ENCODE measurements around the gene ANO10. TPM values are rescaled to one million over a fixed set of nuclear protein-coding genes. Genes with fewer than 3 reads are reported as not detected.

Gene ANO10
- total and polyA plus RNA-seq, 2 donors (not counting 1 experiment from before 2014, with no cell fraction given): 1.9 to 10.6 TPM

GRCh38 chr3:43400781-43401730 is 220.8 kb downstream of the ANO10 start:
- TF ChIP-seq CTCF (IDR thresholded peaks at IDR 0.05) (no peak), EZH2 (IDR thresholded peaks at IDR 0.05; ENCODE audit: borderline replicate concordance, insufficient read depth, low read depth, low read length, poor library complexity, severe bottlenecking) (no peak)
- no peak overlapping the region for H3K4me2 ChIP-seq (replicated peaks; ENCODE audit: low read depth, low read length, poor library complexity, severe bottlenecking)
- intact Hi-C loops (cut with micrococcal nuclease): no loop called here
- Mint-ChIP-seq H3K27me3 (no peaks in the 10 kb centered on the region), H3K4me1 (no peaks in the 10 kb centered on the region), H3K9me3 (ENCODE audit: insufficient read depth) (no peaks in the 10 kb centered on the region), H3K27ac (no peak overlapping the region), H3K4me3 (no peak overlapping the region)
- ATAC-seq (ENCODE audit: low read depth) (no peak), DNase-seq (no peak)
- ChIA-PET POLR2A (no interaction called here), CTCF (no interaction called here)
- no peak overlapping the region for H3K27ac ChIP-seq (ENCODE audit: low read length in 2 of 2)
- no peaks in the 10 kb centered on the region for H3K79me2 ChIP-seq (ENCODE audit: control insufficient read depth, insufficient read depth, low read length)
- no peak overlapping the region for H2AFZ ChIP-seq (ENCODE audit: insufficient read depth, low read depth, low read length, poor library complexity, severe bottlenecking)
- 95% methylated on average over 4 of the region's 9 CpGs for WGBS (ENCODE audit: insufficient coverage)
- no peaks in the 10 kb centered on the region for H3K36me3 ChIP-seq (replicated peaks in 1 of 2; ENCODE audit: control extremely low read depth in 1 of 2, control insufficient read depth in 1 of 2, extremely low read depth in 1 of 2, insufficient read depth in 2 of 2, low read length in 1 of 2)
- no peak overlapping the region for H3K4me3 ChIP-seq (ENCODE audit: control extremely low read depth in 1 of 5, extremely low read depth in 1 of 5, insufficient read depth in 1 of 5, low read depth in 2 of 5, low read length in 4 of 5)
- no peaks in the 10 kb centered on the region for H3K4me1 ChIP-seq (ENCODE audit: control insufficient read depth in 2 of 2, insufficient read depth in 2 of 2, low read length in 2 of 2)
- no peak overlapping the region for H3K9ac ChIP-seq (ENCODE audit: low read length)
- H3K9me3 ChIP-seq (ENCODE audit: control extremely low read depth in 1 of 3, control insufficient read depth in 2 of 3, insufficient read depth in 1 of 3, low read length in 2 of 3): no peaks in the 10 kb centered on the region
- no peaks in the 10 kb centered on the region for H4K20me1 ChIP-seq (ENCODE audit: control insufficient read depth, insufficient read depth, low read length, poor library complexity, severe bottlenecking)
- no peaks in the 10 kb centered on the region for H3K27me3 ChIP-seq (replicated peaks in 1 of 4; ENCODE audit: control extremely low read depth in 1 of 4, control insufficient read depth in 3 of 4, insufficient read depth in 4 of 4, low read length in 3 of 4)

GRCh38 chr3:43400167-43400566 is 221.6 kb downstream of the ANO10 start:
- no peak overlapping the region for H3K9ac ChIP-seq (ENCODE audit: low read length)
- no peaks in the 10 kb centered on the region for H3K27me3 ChIP-seq (replicated peaks in 1 of 4; ENCODE audit: control extremely low read depth in 1 of 4, control insufficient read depth in 3 of 4, insufficient read depth in 4 of 4, low read length in 3 of 4)
- Mint-ChIP-seq H3K27me3 (no peaks in the 10 kb centered on the region), H3K27ac (no peak overlapping the region), H3K9me3 (ENCODE audit: insufficient read depth) (no peaks in the 10 kb centered on the region), H3K4me1 (no peaks in the 10 kb centered on the region), H3K4me3 (no peak overlapping the region)
- no peak overlapping the region for H3K27ac ChIP-seq (ENCODE audit: low read length in 2 of 2)
- no peak for TF ChIP-seq CTCF (IDR thresholded peaks at IDR 0.05)
- no peak for TF ChIP-seq EZH2 (IDR thresholded peaks at IDR 0.05; ENCODE audit: borderline replicate concordance, insufficient read depth, low read depth, low read length, poor library complexity, severe bottlenecking)
- no peaks in the 10 kb centered on the region for H3K4me1 ChIP-seq (ENCODE audit: control insufficient read depth in 2 of 2, insufficient read depth in 2 of 2, low read length in 2 of 2)
- H3K9me3 ChIP-seq (ENCODE audit: control extremely low read depth in 1 of 3, control insufficient read depth in 2 of 3, insufficient read depth in 1 of 3, low read length in 2 of 3): no peaks in the 10 kb centered on the region
- H4K20me1 ChIP-seq (ENCODE audit: control insufficient read depth, insufficient read depth, low read length, poor library complexity, severe bottlenecking): no peaks in the 10 kb centered on the region
- DNase-seq: no peak
- CTCF ChIA-PET: no interaction called here
- POLR2A ChIA-PET: no interaction called here
- H3K4me3 ChIP-seq (ENCODE audit: control extremely low read depth in 1 of 5, extremely low read depth in 1 of 5, insufficient read depth in 1 of 5, low read depth in 2 of 5, low read length in 4 of 5): no peak overlapping the region
- no peak for ATAC-seq (ENCODE audit: low read depth)
- no CpG with 5 or more reads among the region's 1 CpG for WGBS (ENCODE audit: insufficient coverage)
- H3K36me3 ChIP-seq (replicated peaks in 1 of 2; ENCODE audit: control extremely low read depth in 1 of 2, control insufficient read depth in 1 of 2, extremely low read depth in 1 of 2, insufficient read depth in 2 of 2, low read length in 1 of 2): no peaks in the 10 kb centered on the region
- no peaks in the 10 kb centered on the region for H3K79me2 ChIP-seq (ENCODE audit: control insufficient read depth, insufficient read depth, low read length)
- intact Hi-C loops (cut with micrococcal nuclease): no loop called here
- no peak overlapping the region for H3K4me2 ChIP-seq (replicated peaks; ENCODE audit: low read depth, low read length, poor library complexity, severe bottlenecking)
- no peak overlapping the region for H2AFZ ChIP-seq (ENCODE audit: insufficient read depth, low read depth, low read length, poor library complexity, severe bottlenecking)

Data from B cell (primary cell).